ENCODE measurements around the gene PLXNA4.

Gene PLXNA4

GRCh38 chr7:132150711-132151110 is 425.6 kb downstream of the PLXNA4 start:
- TF ChIP-seq, protein P1, sequence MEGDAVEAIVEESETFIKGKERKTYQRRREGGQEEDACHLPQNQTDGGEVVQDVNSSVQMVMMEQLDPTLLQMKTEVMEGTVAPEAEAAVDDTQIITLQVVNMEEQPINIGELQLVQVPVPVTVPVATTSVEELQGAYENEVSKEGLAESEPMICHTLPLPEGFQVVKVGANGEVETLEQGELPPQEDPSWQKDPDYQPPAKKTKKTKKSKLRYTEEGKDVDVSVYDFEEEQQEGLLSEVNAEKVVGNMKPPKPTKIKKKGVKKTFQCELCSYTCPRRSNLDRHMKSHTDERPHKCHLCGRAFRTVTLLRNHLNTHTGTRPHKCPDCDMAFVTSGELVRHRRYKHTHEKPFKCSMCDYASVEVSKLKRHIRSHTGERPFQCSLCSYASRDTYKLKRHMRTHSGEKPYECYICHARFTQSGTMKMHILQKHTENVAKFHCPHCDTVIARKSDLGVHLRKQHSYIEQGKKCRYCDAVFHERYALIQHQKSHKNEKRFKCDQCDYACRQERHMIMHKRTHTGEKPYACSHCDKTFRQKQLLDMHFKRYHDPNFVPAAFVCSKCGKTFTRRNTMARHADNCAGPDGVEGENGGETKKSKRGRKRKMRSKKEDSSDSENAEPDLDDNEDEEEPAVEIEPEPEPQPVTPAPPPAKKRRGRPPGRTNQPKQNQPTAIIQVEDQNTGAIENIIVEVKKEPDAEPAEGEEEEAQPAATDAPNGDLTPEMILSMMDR (IDR thresholded peaks at IDR 0.05; ENCODE audit: low read depth, low read length, missing control alignments) = no peak
- no peak for DNase-seq

GRCh38 chr7:132149436-132150304 is 426.6 kb downstream of the PLXNA4 start:
- in situ Hi-C loops (cut with HindIII; ENCODE audit: low pct_ligation_motif_present, low sequenced_read_pairs) = no loop called here
- H3K27ac ChIP-seq = no peak overlapping the region
- TF ChIP-seq, protein P1 (IDR thresholded peaks at IDR 0.05; ENCODE audit: low read depth, low read length, missing control alignments) = no peak
- no peaks in the 10 kb centered on the region for H3K36me3 ChIP-seq (replicated peaks)
- peaks cover 2% of the 10 kb centered on the region for H3K27me3 ChIP-seq (replicated peaks)
- H3K4me3 ChIP-seq (ENCODE audit: low read depth, low read length) = no peak overlapping the region
- no peak for DNase-seq

More at GRCh38 chr7:132150711-132151110, 425.6 kb downstream of the PLXNA4 start:
- Histone ChIP-seq H3K27me3 (replicated peaks) (peaks cover 2% of the 10 kb centered on the region), H3K36me3 (replicated peaks) (no peaks in the 10 kb centered on the region), H3K27ac (no peak overlapping the region), H3K4me3 (ENCODE audit: low read depth, low read length) (no peak overlapping the region)
- in situ Hi-C loops (cut with HindIII; ENCODE audit: low pct_ligation_motif_present, low sequenced_read_pairs) = no loop called here

GRCh38 chr7:132148876-132149275 is 427.4 kb downstream of the PLXNA4 start:
- in situ Hi-C loops (cut with HindIII; ENCODE audit: low pct_ligation_motif_present, low sequenced_read_pairs) = no loop called here
- TF ChIP-seq, protein P1 (IDR thresholded peaks at IDR 0.05; ENCODE audit: low read depth, low read length, missing control alignments) = no peak
- H3K27ac ChIP-seq = no peak overlapping the region
- no peaks in the 10 kb centered on the region for H3K36me3 ChIP-seq (replicated peaks)
- no peak for DNase-seq
- no peak overlapping the region for H3K4me3 ChIP-seq (ENCODE audit: low read depth, low read length)
- H3K27me3 ChIP-seq (replicated peaks) = no peaks in the 10 kb centered on the region

GRCh38 chr7:132145466-132145865 is 430.8 kb downstream of the PLXNA4 start:
- no peak overlapping the region for H3K27ac ChIP-seq
- H3K36me3 ChIP-seq (replicated peaks) = no peaks in the 10 kb centered on the region
- in situ Hi-C loops (cut with HindIII; ENCODE audit: low pct_ligation_motif_present, low sequenced_read_pairs) = no loop called here
- peak; percentile 35 for DNase-seq
- no peak overlapping the region for H3K4me3 ChIP-seq (ENCODE audit: low read depth, low read length)
- TF ChIP-seq, protein P1 (IDR thresholded peaks at IDR 0.05; ENCODE audit: low read depth, low read length, missing control alignments) = peak; percentile 11
- H3K27me3 ChIP-seq (replicated peaks) = no peaks in the 10 kb centered on the region

DNA sequence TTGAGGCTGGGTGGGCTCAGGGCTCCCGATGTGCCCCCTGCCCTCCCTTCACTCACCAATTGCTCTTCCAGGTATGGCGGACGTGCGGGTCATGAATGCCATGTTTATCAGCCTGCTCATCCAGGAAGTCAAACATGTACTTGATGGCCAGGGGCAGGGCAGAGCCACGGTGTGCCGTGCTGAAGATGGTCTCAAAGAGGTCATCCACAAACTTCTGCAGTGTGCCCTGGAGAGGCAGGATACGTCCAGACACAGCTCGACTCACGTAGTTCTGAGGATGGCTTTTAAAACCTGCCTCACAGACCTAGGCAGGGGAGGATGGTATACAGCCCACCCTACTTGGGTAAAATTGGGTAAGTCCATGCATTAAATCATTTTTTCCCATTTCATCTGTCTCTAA is 431.2 kb downstream of the PLXNA4 start:
- in situ Hi-C loops (cut with HindIII; ENCODE audit: low pct_ligation_motif_present, low sequenced_read_pairs) = no loop called here

More for the DNA sequence above, 431.2 kb downstream of the PLXNA4 start:
- Histone ChIP-seq H3K36me3 (replicated peaks) (no peaks in the 10 kb centered on the region), H3K27me3 (replicated peaks) (no peaks in the 10 kb centered on the region), H3K4me3 (ENCODE audit: low read depth, low read length) (no peak overlapping the region), H3K27ac (no peak overlapping the region)
- TF ChIP-seq, protein P1 (IDR thresholded peaks at IDR 0.05; ENCODE audit: low read depth, low read length, missing control alignments) = no peak
- no peak for DNase-seq

Data from brain microvascular endothelial cell (primary cell).